H1 (cell line): ENCODE data around the gene SLC26A11. TPM values are rescaled to one million over a fixed set of nuclear protein-coding genes. Genes with fewer than 3 reads are reported as not detected.

Source experiments
- CTCF ChIA-PET: fragments of 300-600 bp; sonication (Branson Sonifier 250); formaldehyde crosslinking; loops from one replicate; lab custom pipeline; 2021; ENCODE audit not compliant: partially characterized antibody; lab: Charles Lee
- POLR2A ChIA-PET: fragments of 300-600 bp; sonication (Branson Sonifier 250); formaldehyde crosslinking; loops from one replicate; lab custom pipeline; 2021; ENCODE audit warnings: inconsistent platforms; ENCODE audit not compliant: partially characterized antibody; lab: Charles Lee
- DNase-seq, 2 experiments: peaks; one replicate each; pipeline versions ENCODE4 v3.0.0 to v3.0.0-alpha.2; 2010 to 2022; ENCODE audit warnings: low spot score in 2 of 2, low read depth in 1 of 2, mixed read lengths in 1 of 2
- FAIRE-seq: peaks from 2 replicates; lab custom pipeline; 2011; peaks lifted over from hg19 to GRCh38; lab: Jason Lieb, UNC
- H2AFZ ChIP-seq: 2 replicates; pipeline ENCODE4 v1.8.1; 2012; ENCODE audit warnings: low read length, inconsistent platforms
- H2AK5ac ChIP-seq: 2 replicates; pipeline ENCODE4 v1.6.1; 2013; ENCODE audit warnings: low read depth, low read length
- H2BK120ac ChIP-seq: replicated peaks from 2 replicates; pipeline ENCODE3; 2013; ENCODE audit warnings: low read depth, low read length, inconsistent platforms
- H2BK12ac ChIP-seq: 2 replicates; pipeline ENCODE4 v1.6.1; 2013; ENCODE audit warnings: low read depth, low read length
- H2BK15ac ChIP-seq: 2 replicates; pipeline ENCODE4 v1.6.1; 2013; ENCODE audit warnings: low read length
- H2BK20ac ChIP-seq: 2 replicates; pipeline ENCODE4 v1.6.1; 2013; ENCODE audit warnings: low read length
- H2BK5ac ChIP-seq: 2 replicates; pipeline ENCODE4 v1.6.1; 2013; ENCODE audit warnings: low read depth, low read length
- H3K14ac ChIP-seq: 2 replicates; pipeline ENCODE4 v1.6.1; 2013; ENCODE audit warnings: inconsistent platforms; ENCODE audit not compliant: insufficient read length
- H3K18ac ChIP-seq: 2 replicates; pipeline ENCODE4 v1.6.1; 2013; ENCODE audit warnings: low read length; ENCODE audit errors: extremely low read depth
- H3K23ac ChIP-seq: 2 replicates; pipeline ENCODE4 v1.6.1; 2013; ENCODE audit warnings: inconsistent platforms; ENCODE audit not compliant: insufficient read length
- H3K23me2 ChIP-seq: 2 replicates; pipeline ENCODE4 v1.6.1; 2013; ENCODE audit warnings: low read depth, low read length
- H3K27ac ChIP-seq: 2 replicates; pipeline ENCODE4 v1.6.1; 2011; ENCODE audit warnings: low read depth, low read length, inconsistent platforms
- H3K27me3 ChIP-seq, 4 experiments: replicated peaks in 1 of 4; 1 replicate in 1 of 4; 2 replicates in 3 of 4; pipeline versions ENCODE4 v1.6.1 to v1.8.1; 2011 to 2013; ENCODE audit warnings: low read length in 3 of 4, mild to moderate bottlenecking in 3 of 4, inconsistent platforms in 2 of 4, mixed read lengths in 2 of 4, moderate library complexity in 1 of 4; ENCODE audit not compliant: control insufficient read depth in 3 of 4, insufficient read depth in 3 of 4; ENCODE audit errors: extremely low read depth in 1 of 4
- H3K36me3 ChIP-seq, 4 experiments: 2 replicates each; pipeline versions ENCODE4 v1.6.1 to v1.8.1; 2011 to 2013; ENCODE audit warnings: mild to moderate bottlenecking in 4 of 4, low read length in 3 of 4, moderate library complexity in 2 of 4, control low read depth in 1 of 4, inconsistent platforms in 1 of 4; ENCODE audit not compliant: insufficient read depth in 4 of 4, control insufficient read depth in 2 of 4
- H3K4ac ChIP-seq: replicated peaks from 2 replicates; pipeline ENCODE3; 2013; ENCODE audit warnings: low read length, low read depth, mixed read lengths, inconsistent platforms; ENCODE audit not compliant: insufficient read length
- H3K4me1 ChIP-seq, 4 experiments: replicated peaks in 1 of 4; 1 replicate in 1 of 4; 2 replicates in 3 of 4; pipeline versions ENCODE4 v1.6.1 to v1.8.1; 2011 to 2013; ENCODE audit warnings: low read length in 3 of 4, inconsistent platforms in 2 of 4, mixed read lengths in 1 of 4; ENCODE audit not compliant: insufficient read depth in 4 of 4, control insufficient read depth in 3 of 4
- H3K4me2 ChIP-seq, 2 experiments: 2 replicates each; pipeline versions ENCODE4 v1.6.1 to v1.8.1; 2011 to 2013; ENCODE audit warnings: low read depth in 2 of 2, low read length in 2 of 2, control low read depth in 1 of 2, inconsistent platforms in 1 of 2, mild to moderate bottlenecking in 1 of 2; ENCODE audit not compliant: insufficient read depth in 1 of 2
- H3K4me3 ChIP-seq, 4 experiments: fragments of 200-600, 300-600 bp in 1 of 4; sonication (generic), shearing (Covaris generic), sonication (Bioruptor Twin) in 1 of 4; 2 replicates each; pipeline versions ENCODE4 v1.5.1 to v1.8.1; 2011 to 2016; ENCODE audit warnings: low read length in 4 of 4, low read depth in 3 of 4, control low read depth in 2 of 4, inconsistent platforms in 2 of 4, mild to moderate bottlenecking in 2 of 4, mixed read lengths in 1 of 4, moderate library complexity in 1 of 4; ENCODE audit not compliant: insufficient read depth in 2 of 4; ENCODE audit errors: extremely low read depth in 1 of 4
- H3K56ac ChIP-seq: replicated peaks from 2 replicates; pipeline ENCODE3; 2013; ENCODE audit warnings: low read depth, mild to moderate bottlenecking, mixed read lengths, low read length, inconsistent platforms; ENCODE audit not compliant: insufficient read length
- H3K79me1 ChIP-seq: 2 replicates; pipeline ENCODE4 v1.6.1; 2013; ENCODE audit warnings: low read depth, low read length, control low read depth
- H3K79me2 ChIP-seq, 2 experiments: 2 replicates each; pipeline versions ENCODE4 v1.6.1 to v1.8.1; 2012 to 2013; ENCODE audit warnings: low read length in 2 of 2, mild to moderate bottlenecking in 2 of 2, inconsistent platforms in 1 of 2; ENCODE audit not compliant: insufficient read depth in 2 of 2, control insufficient read depth in 1 of 2
- H3K9ac ChIP-seq, 4 experiments: replicated peaks in 1 of 4; 1 replicate in 1 of 4; 2 replicates in 3 of 4; pipeline versions ENCODE4 v1.6.1 to v1.8.1; 2011 to 2013; ENCODE audit warnings: low read depth in 3 of 4, low read length in 3 of 4, control low read depth in 2 of 4, mild to moderate bottlenecking in 2 of 4, moderate library complexity in 2 of 4, inconsistent platforms in 1 of 4; ENCODE audit errors: extremely low read depth in 1 of 4
- H3K9me3 ChIP-seq, 2 experiments: 2 replicates each; pipeline versions ENCODE4 v1.6.1 to v1.8.1; 2012 to 2013; ENCODE audit warnings: mild to moderate bottlenecking in 2 of 2, moderate library complexity in 2 of 2, control low read depth in 1 of 2, inconsistent platforms in 1 of 2, low read depth in 1 of 2, low read length in 1 of 2, mixed read lengths in 1 of 2; ENCODE audit not compliant: insufficient read depth in 2 of 2
- H4K20me1 ChIP-seq, 2 experiments: replicated peaks in 1 of 2; 2 replicates each; pipeline versions ENCODE3 to v1.8.1; 2011 to 2013; ENCODE audit warnings: inconsistent platforms in 2 of 2, low read length in 2 of 2, mild to moderate bottlenecking in 1 of 2; ENCODE audit not compliant: insufficient read depth in 2 of 2, control insufficient read depth in 1 of 2
- H4K5ac ChIP-seq: 2 replicates; pipeline ENCODE4 v1.6.1; 2013; ENCODE audit warnings: low read length, low read depth, mixed read lengths, inconsistent platforms; ENCODE audit not compliant: insufficient read length
- H4K8ac ChIP-seq: 2 replicates; pipeline ENCODE4 v1.8.0; 2013; ENCODE audit warnings: mild to moderate bottlenecking, moderate library complexity, low read length, inconsistent platforms; ENCODE audit not compliant: insufficient read depth; ENCODE audit errors: extremely low read depth
- H4K91ac ChIP-seq: replicated peaks from 2 replicates; pipeline ENCODE3; 2013; ENCODE audit warnings: low read length, mixed read lengths, inconsistent platforms; ENCODE audit not compliant: insufficient read length
- CTBP2 ChIP-seq: IDR thresholded peaks from 2 replicates; pipeline ENCODE4 v1.7.0; 2011; ENCODE audit warnings: borderline replicate concordance, mild to moderate bottlenecking, moderate library complexity, mixed read lengths, low read length; ENCODE audit not compliant: insufficient read depth, insufficient read length
- GTF2F1 ChIP-seq: IDR thresholded peaks from 2 replicates; pipeline ENCODE4 v1.6.1; 2012; ENCODE audit warnings: low read depth, low read length, improper control_type of control experiment, borderline replicate concordance
- MAFK ChIP-seq: IDR thresholded peaks from 2 replicates; pipeline ENCODE4 v1.6.1; 2012; ENCODE audit warnings: low read depth, mild to moderate bottlenecking, improper control_type of control experiment, low read length
- RFX5 ChIP-seq: IDR thresholded peaks from 2 replicates; pipeline ENCODE4 v1.6.1; 2011; ENCODE audit warnings: low read depth, low read length, improper control_type of control experiment, borderline replicate concordance
- SP1 ChIP-seq: IDR thresholded peaks from 2 replicates; pipeline ENCODE4 v1.6.1; 2011; ENCODE audit warnings: low read depth, low read length
- SP2 ChIP-seq: IDR thresholded peaks from 2 replicates; pipeline ENCODE4 v1.6.1; 2012; ENCODE audit warnings: mild to moderate bottlenecking, low read length, inconsistent platforms
- USF2 ChIP-seq: IDR thresholded peaks from 2 replicates; pipeline ENCODE4 v1.6.1; 2011; ENCODE audit warnings: low read length, improper control_type of control experiment
- WGBS, 2 experiments: shearing (Covaris generic) in 1 of 2; methylation state at CpG; one replicate each; pipeline versions ENCODE4 v1.1.6 to v1.1.7; 2013 to 2015; ENCODE audit warnings: low lambda C conversion rate in 2 of 2, mixed read lengths in 2 of 2, inconsistent platforms in 1 of 2, low coverage in 1 of 2, missing lambda C conversion rate in 1 of 2; ENCODE audit not compliant: insufficient replicate concordance in 2 of 2, insufficient coverage in 1 of 2, insufficient read length in 1 of 2; ENCODE audit errors: extremely low coverage in 1 of 2, missing lambda C conversion rate in 1 of 2; 5-methylcytosine and 5-hydroxymethylcytosine counted together
- polyA plus RNA-seq, 7 experiments: library from polyadenylated mRNA; depleted of rRNA in 3 of 7; stranded (reverse) in 5 of 7; unstranded in 2 of 7; fragments of >200 nt in 5 of 7; fragments of 200-250 nt in 2 of 7; gene quantifications; 1 replicate in 5 of 7; 2 replicates in 1 of 7; 4 replicates in 1 of 7; pipeline versions ENCODE4 v1.2.1 to v1.2.3, GENCODE V29; 2011 to 2013; ENCODE audit warnings: missing spikeins in 2 of 7, mixed read lengths in 2 of 7
- total RNA-seq: library from RNA; stranded (reverse); fragmentation: NEBNext Ultra II Directional; extraction: Animal tissue kit (Norgen Biotek cat#: 25700); gene quantifications from 2 replicates; pipeline ENCODE4 v1.2.1, GENCODE V29; 2021

Gene SLC26A11
- total and polyA plus RNA-seq, 2 of the 8 experiments (the other 6 are each of a cell fraction or from before 2014, with no cell fraction given) = 15.5 to 25.9 TPM

- WGBS, 2 experiments = 84% methylated on average over 6 of the region's 6 CpGs; no CpG with 5 or more reads in 1 of the 2 experiments
- Histone ChIP-seq H2AK5ac (no peak overlapping the region), H3K4me1 (peaks cover 0 to 19% (median 9%) of the 10 kb centered on the region in 4 experiments; a peak in 6 of 7 replicates), H3K56ac (no peak overlapping the region), H2BK12ac (no peak overlapping the region), H3K27ac (no peak overlapping the region), H2AFZ (no peak overlapping the region), H3K9me3 (no peaks in the 10 kb centered on the region), H3K9ac (no peak overlapping the region), H3K23ac (no peak overlapping the region), H4K8ac (no peak overlapping the region; the same call in 1 of the 2 replicates), H3K79me2 (no peaks in the 10 kb centered on the region), H2BK20ac (no peak overlapping the region), H4K5ac (no peak overlapping the region), H3K14ac (no peak overlapping the region), H4K20me1 (peaks cover 2% of the 10 kb centered on the region in 2 experiments), H2BK5ac (no peak overlapping the region), H3K36me3 (no peaks in the 10 kb centered on the region), H2BK15ac (peak overlapping the region; percentile 36; the same call in 1 of the 2 replicates), H3K4me2 (peak overlapping the region in 1 of 2 experiments; percentile 40; a peak in 1 of 4 replicates), H3K4me3 (0 out of 8 replicates have a peak overlapping the region, but pooled peaks of 1 of the 4 experiments have one; percentile 8), H3K79me1 (peaks cover 2% of the 10 kb centered on the region; the same call in 1 of the 2 replicates), H3K23me2 (peaks cover 9% of the 10 kb centered on the region; the same call in 1 of the 2 replicates), H3K27me3 (no peaks in the 10 kb centered on the region; a peak in 1 of 7 replicates), H3K4ac (no peak overlapping the region), H2BK120ac (no peak overlapping the region), H3K18ac (no peak overlapping the region), H4K91ac (peak overlapping the region; percentile 38)
- FAIRE-seq = no peak
- CTCF ChIA-PET = interaction anchor here (0.9 to 3.5 kb wide), 3 partner anchors 29 to 113 kb away, joined by 3 to 19 read pairs (median 3); no protein-coding TSS in a partner anchor
- TF ChIP-seq RFX5 = no peak
- no peak for TF ChIP-seq USF2
- TF ChIP-seq CTBP2 = no peak
- TF ChIP-seq MAFK = no peak
- TF ChIP-seq GTF2F1 = no peak
- no peak for TF ChIP-seq SP1
- no peak for TF ChIP-seq SP2
- DNase-seq = no peak
- POLR2A ChIA-PET = interaction anchor here (0.5 to 4.6 kb wide), 7 partner anchors 11 to 110 kb away, joined by 3 to 19 read pairs (median 6); partner anchors contain the start of gene RNF213
Measured at GRCh38 chr17:80224683-80225082, 4.5 kb downstream of the SLC26A11 start.
